DLD1 (cell line): ENCODE data around the gene EFCAB12.
"Not testable (repeated sequence)": the region's sequence is repeated elsewhere in the genome, so short reads cannot be mapped to it uniquely, and the experiment has no call there.

Experiments
- in situ Hi-C: cut with HindIII; loops from 2 replicates; pipeline ENCODE4 v1.10.0; 2017; ENCODE audit warnings: low sequenced_read_pairs

Gene EFCAB12

DNA sequence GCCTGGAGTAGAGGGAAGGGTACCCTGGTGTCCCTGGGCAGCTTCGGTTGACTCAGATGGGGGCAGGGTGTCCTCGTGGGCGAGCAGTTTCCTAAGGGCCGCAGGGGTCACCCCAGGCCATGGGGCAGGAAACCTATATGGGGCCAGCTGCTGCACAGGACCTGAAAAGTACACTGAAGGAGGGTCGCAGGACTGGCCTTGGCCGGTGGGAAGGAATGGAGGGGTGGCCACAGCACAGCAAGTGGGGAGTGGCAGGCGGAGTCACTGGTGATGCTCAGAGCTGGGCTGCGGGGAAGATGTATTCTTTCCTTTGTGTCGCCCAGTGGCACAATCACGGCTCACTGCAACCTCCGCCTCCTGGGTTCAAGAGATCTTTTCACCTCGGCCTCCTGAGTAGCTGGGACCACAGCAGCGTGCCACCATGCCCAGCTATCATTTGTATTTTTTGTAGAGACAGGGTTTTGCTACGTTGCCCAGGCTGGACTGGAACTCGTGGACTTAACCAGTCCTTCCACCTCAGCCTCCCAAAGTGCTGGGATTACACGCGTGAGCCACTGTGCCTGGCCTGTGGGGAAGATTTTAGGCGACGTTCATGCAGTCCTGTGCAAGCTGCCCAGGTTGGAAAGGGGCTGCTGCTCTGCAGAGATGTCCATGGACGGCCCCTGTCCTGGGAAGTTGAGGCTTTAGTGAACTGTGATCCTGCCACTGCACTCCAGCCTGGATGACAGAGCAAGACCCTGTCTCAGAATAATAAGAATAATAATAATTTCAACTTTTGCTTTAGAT, 57.2 kb downstream of the EFCAB12 start:
- in situ Hi-C loops: no loop called here

DNA sequence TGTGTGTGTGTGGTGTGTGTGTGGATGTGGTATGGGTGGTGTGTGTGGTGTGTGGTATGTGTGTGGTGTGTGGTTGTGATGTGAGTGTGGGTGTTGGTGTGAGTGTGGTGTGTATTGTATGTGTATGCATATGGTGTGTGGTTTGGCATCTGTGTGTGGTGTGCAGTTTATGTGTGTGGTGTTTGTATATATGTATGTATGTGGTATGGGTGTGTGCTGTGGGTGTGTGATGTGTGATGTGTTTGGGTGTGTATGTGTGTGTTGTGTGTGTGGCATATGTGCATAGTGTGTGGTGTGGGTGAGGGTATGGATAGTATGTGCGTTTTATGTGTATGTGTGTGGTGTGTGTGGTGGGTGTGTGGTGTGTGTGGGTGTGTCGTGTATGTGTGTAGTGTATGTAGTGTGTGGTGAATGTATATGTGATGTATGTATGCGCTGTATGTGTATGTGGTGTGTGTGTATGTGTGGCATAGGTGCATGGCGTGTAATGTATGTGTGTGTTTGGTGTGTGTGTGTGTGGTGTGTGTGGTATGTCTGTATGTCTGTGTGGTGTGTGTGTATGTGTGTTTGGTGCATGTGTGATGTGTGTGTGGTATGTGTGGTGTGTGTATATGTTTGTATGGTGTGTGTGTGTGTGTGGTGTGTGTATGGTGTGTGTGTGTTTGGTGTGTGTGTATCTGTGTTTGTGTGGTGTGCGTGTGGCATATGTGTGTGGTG, 58.0 kb downstream of the EFCAB12 start:
- in situ Hi-C loops: no loop called here

DNA sequence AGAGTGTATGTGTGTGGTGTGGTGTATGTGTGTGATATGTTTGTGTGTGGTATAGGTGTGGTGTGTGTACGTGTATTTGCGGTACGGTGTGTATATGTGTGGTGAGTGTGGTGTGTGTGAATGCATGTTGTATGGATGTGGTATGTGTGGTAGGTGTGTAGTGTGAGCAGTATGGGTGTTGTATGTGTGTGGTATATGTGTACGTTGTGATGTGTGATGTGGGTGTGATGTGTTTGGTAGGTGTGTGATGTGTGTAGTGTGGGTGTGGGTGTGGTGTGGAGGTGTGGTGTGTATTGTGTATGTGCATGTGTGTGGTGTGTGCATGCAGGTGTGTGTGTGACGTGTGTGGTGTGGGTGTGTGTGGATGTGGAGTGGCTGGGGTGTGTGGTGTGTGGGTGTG, 58.7 kb downstream of the EFCAB12 start:
- in situ Hi-C loops: no loop called here

DNA sequence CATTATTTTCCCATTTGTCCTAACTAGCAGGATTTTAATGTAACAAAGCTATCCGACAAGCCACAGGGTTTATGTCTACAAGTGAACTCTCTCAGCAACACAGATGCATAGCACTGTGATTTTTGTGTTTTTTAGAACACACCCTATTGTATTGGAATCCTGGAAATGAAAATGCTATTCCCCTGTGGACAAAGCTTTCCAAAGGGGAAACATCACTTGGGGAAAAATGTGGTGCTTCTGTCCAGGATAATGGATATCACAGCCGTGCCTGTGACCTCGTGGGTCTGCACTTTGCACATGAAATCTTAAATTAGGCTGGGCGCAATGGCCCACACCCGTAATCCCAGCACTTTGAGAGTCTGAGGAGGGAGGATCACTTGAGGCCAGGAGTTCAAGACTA, 60.6 kb downstream of the EFCAB12 start:
- in situ Hi-C loops: no loop called here

DNA sequence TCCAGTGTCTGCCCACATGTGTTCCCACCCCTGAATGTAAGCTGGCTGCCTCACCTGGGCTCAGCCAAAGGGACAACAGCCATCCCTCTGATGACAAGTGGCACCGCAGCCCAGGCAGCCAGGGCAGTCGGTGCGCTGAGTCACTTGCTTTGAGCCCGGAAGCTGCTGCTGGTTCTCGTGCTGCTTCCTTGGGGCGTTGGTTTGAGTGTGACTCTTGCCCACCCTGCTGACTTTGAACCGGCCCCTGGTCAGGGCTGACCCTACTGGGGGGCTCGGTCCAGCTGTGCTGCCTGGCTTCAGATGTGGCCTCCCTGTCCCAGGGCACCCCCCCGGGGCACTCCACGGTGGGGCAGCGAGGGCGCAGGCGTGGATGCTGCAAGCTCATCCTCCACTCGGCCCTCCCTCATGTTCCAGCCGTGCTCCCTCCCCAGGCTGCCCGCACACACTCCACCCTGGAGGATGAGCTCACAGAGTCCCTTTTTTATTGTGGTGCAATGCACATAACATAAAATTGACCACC, 62.1 kb downstream of the EFCAB12 start:
- in situ Hi-C loops: no loop called here

DNA sequence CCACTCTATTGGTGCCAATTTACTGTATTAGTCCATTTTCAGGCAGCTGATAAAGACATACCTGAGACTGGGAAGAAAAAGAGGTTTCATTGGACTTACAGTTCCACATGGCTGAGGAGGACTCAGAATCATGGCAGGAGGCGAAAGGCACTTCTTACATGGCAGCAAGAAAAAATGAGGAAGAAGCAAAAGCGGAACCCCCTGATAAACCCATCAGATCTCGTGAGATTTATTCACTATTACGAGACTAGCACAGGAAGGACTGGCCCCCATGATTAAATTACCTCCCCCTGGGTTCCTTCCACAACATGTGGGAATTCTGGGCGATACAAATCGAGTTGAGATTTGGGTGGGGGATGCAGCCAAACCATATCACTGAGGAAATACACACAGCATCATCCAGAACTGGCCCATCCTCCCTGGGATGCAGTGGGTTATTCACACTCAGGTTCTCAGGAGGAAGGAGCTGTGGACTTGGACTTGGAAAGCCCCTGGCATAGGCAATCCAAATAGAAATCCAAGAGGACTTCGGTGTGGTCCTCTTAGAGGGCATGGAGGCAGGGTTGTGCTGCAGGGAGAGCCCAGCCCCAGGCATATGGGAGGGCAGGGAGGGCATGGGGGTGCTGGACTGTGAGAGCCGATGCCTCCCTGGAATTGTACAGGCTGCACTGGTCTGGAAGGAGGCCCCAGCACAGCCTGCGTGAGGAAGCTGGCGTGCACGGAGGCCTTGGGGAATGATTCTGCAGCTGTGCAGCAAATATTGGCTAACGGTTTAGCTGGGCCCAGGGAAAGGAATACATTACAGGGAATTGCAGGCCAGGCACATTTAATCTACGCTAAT, 62.9 kb downstream of the EFCAB12 start:
- in situ Hi-C loops: no loop called here

DNA sequence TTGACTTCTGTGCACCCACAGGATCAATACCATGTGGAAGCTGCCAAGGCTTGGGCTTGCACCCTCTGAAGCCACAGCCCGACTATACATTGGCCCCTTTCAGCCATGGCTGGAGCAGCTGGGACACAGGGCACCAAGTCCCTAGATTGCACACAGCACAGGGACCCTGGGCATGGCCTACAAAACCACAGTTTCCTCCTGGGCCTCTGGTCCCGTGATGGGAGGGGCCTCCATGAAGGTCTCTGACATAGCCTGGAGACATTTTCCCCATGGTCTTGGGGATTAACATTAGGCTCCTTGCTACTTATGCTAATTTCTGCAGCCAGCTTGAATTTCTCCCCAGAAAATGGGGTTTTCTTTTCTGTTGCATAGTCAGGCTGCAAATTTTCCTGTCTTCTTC, 63.6 kb downstream of the EFCAB12 start:
- in situ Hi-C loops: not testable (repeated sequence)

DNA sequence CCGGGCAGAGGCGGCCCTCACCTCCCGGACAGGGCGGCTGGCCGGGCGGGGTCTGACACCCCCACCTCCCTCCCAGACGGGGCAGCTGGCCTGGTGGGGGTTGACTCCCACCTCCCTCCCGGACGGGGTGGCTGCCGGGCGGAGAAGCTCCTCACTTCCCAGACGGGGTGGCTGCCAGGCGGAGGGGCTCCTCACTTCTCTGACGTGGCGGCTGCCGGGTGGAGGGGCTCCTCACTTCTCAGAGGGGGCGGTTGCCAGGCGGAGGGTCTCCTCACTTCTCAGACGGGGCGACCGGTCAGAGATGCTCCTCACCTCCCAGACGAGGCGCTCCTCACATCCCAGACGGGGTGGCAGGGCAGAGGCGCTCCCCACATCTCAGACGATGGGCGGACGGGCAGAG, 65.1 kb downstream of the EFCAB12 start:
- in situ Hi-C loops: not testable (repeated sequence)

DNA sequence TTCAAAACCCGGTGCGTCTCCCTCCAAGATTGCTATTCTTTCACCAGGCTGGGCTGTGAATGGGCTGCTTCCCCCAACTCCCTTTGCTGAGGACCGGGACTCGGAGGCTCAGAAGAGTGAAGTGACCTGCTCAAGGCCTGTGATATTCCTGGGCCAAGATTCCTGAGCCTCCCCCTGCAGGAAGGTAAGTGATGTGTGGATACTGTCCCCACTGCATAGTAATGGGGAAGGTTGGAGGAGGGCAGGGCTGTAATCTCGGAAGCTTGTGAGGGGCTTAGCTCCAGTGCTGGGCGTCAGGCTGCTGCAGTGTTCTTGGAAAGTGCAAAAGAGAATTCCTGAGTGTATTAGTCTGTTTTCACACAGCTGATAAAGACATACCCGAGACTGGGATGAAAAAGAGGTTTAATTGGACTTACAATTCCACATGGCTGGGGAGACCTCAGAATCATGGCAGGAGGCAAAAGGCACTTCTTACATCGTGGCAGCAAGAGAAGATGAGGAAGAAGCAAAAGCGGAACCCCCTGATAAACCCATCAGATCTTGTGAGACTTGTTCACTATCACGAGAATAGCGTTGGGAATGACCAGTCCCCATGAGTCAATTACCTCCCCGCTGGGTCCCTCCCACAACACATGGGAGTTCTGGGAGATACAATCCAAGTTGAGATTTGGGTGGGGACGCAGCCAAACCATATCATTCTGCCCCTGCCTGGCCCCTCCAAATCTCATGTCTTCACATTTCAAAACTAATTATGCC, 67.6 kb downstream of the EFCAB12 start:
- in situ Hi-C loops: no loop called here

DNA sequence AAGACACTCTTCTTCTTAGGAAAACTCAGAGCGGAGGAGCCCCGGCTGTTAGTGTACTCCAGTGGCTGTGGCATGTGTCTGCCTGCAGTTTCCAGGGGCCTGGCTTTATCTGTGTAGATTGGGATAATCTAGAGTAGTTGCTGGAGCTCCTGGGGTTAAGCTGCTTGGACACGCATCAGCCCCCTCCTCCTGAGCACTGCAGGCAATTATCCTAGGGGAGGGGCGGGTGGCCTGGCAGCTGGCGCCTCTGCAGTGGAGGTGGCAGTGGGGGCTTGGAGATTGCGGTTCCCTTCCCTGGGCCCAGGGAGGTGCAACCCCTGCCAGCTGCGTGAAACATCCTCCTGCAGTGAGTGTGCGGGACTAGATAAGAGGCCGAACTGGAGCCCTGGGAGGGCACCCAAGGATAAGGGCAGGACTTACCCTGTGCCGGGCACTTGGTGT, 68.2 kb downstream of the EFCAB12 start:
- in situ Hi-C loops: no loop called here

DNA sequence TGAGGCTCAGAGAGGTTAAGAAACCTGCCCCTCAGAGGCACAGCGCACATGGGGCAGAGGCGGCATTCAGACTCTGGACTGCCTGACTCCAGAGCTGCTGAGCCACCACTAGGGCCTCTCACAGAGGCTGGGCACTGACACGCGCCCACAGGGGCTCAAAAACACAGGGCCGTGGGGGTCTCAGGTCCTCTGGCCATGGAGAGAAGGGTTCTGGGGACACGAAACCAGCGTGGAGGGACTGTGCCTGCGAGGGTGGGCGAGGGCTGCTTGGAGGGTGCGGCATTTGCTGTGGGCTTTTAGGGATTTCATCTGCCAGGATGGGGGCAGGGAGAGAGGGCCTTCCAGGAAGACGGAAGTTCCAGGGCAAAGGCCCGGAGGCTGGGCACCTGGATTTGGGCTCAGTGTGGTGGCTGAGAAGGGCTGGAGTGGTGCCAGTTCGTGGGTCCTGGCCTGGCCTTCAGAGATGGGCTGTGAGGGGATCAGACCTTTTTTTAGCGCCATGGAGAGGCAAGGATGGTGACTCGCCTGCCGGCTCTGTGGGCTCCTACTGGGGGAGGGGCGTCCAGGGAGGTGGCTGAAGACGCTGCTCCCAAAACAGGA, 69.6 kb downstream of the EFCAB12 start:
- in situ Hi-C loops: no loop called here

DNA sequence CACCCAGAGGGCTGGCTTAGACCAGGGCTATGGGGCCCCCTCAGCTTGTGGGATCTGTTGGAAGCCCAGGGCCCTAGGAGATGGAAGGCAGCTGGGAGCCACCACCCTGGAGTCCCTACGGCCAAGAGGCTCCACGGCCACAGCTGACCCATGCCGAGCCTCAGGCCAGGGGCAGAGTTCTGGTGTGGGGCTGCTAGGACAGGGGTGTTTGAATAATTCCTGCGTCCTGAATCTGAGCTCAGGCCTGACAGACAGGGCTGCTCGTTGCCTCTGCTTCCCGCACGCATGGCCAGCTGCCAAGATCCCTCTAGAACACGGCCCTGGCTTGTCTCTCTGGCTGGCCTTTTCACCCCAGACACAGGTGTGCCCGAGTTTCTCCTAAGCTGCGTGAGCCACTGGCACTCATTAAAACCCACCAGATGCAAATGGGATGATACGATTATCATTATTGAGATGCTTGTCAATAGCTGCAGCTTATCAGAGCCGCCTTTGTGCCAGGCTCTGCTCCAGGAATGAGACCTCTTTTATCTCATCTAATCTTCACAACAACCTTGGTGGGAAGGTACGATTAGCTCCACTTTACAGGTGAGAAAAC, 70.2 kb downstream of the EFCAB12 start:
- in situ Hi-C loops: no loop called here

DNA sequence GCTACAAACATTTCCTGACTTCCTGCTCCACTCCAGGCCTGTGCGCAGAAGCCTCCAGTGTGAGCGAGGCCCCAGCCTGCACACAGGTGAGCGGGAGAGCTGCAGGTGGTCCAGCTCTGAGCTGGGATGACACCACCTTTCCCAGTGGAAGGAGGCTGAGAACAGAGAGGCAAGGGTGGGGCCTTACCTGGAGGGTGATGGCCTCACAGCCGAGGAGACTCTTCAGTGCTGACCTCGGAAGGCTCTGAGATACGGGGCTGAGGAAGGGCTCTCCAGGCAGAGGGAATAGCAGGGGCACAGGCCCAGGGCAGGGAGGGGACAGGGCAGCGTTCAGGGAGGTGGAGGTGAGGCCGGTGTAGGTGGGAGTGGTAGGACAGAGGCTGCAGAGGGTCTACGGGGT, 70.8 kb downstream of the EFCAB12 start:
- in situ Hi-C loops: no loop called here

DNA sequence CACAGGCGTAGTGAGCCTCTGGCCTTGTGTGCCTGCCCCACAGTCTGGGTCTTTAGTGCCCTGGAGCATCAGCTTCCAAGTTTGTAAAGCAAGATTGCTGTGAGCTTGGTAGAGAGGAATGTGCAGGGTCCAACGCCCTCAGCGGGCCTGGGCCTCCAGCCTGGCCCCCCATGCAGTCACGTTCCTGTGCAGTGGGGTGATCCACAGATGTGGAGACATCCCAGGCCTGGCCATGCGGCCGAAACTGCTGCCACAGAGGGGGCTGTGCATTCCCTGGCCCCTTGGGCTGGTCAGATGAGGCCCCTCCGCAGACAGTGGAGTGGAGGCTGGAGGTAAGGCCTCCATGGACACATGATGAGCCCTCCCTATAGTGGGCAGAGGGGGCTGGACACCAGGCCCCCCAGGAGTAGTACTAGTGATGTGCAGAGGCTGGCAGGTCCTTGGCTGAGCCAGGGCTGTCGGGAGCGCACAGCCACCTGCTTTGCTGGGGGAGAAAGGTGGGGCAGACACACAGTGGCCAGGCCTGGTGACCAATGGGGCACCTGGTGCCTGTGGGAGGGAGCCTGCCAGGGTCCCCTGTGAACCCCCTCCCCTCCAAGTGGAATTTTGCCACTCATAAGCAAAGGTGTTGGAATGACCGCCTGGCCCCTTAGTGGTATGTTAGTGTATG, 71.5 kb downstream of the EFCAB12 start:
- in situ Hi-C loops: no loop called here

DNA sequence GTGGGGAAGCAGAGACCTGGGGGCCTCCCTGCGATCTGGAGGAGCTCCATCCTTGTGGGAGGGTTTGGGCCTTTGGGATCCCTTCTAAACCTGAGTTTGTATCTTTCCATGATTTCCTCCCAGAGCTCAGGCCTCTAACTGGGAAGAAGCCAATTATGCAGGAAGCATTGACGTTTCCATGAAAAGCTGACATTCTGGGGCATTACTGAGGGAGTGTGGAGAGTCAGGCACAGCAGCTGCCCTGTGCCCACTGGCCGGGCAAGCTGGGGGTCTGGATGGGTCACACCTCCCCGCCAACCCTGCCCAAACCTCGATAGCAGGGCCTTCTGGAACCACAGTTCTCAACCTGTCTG, 74.9 kb downstream of the EFCAB12 start:
- in situ Hi-C loops: no loop called here

DNA sequence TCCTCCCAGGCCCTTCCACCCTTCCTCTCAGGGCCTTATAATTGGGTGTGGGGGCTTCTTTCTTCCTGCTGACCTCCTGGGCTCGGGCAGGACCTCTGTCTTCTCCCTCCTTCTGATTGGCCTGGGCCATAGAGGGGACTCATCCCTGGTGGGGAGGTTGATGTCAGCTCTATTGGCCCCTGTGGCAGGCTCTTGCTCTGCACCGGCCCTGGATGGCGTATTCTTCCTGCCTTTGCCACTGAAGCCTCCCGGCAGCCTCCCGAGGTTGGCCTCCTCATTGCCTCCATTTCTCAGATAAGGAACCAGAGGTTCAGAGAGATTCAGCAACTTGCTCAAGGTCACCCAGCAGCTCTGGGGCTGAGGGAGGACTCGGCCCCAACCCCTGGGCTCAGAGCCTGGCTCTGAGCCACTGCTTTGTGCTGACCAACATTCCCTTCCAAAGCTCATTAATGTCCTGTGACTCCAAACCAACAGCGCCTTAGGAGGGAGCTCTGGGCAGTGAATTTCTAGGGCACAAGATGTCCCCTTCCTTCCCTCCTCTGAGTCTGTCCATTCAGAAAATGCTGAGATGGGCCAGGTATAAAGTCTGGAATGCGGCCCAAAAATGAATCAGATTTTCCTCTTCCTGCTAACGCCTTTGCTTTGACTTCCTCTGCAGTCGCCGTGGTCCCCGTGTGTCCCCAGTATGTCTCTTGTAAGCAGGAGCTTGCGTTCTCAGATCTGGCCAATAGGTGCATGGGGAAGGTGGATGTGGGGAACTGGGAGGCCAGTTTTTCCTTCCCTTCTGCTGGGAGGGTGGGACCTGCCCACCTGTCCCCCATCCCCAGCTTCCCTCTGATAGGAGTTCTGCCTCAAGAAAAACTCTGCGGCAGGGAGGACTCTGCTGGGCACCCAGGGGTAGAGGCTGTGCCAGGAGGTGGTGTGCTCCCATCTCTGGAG, 75.5 kb downstream of the EFCAB12 start:
- in situ Hi-C loops: no loop called here

DNA sequence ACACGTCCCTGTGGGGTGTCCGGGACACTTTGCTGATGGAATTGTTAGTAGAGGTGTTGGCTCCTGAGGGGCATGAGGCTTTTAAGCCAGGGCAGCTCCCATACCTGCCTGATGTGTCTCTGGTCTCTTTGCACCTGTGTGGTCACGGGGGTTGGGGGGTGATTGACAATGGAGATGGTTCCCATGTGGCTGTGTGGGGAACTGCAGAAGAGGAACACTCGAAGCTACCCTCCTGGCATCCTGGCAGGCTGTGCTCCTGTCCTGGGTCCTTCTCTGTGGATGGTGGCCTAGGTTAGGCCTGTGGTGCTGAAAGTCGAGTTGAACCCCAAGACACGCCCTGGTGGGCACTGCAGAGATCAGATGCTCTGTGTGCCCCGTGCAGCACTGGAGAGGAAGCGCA, 76.4 kb downstream of the EFCAB12 start:
- in situ Hi-C loops: no loop called here
